HG02943 (cell line): ENCODE results near the gene KCTD1.

Experiments used
- ATAC-seq: cut with Tn5 transposase; IDR thresholded peaks from one replicate; pipeline ENCODE4 v1.9.1; 2021; ENCODE audit warnings: mild to moderate bottlenecking, low read depth, moderate library complexity; ENCODE audit not compliant: unreplicated experiment

The KCTD1 gene

DNA sequence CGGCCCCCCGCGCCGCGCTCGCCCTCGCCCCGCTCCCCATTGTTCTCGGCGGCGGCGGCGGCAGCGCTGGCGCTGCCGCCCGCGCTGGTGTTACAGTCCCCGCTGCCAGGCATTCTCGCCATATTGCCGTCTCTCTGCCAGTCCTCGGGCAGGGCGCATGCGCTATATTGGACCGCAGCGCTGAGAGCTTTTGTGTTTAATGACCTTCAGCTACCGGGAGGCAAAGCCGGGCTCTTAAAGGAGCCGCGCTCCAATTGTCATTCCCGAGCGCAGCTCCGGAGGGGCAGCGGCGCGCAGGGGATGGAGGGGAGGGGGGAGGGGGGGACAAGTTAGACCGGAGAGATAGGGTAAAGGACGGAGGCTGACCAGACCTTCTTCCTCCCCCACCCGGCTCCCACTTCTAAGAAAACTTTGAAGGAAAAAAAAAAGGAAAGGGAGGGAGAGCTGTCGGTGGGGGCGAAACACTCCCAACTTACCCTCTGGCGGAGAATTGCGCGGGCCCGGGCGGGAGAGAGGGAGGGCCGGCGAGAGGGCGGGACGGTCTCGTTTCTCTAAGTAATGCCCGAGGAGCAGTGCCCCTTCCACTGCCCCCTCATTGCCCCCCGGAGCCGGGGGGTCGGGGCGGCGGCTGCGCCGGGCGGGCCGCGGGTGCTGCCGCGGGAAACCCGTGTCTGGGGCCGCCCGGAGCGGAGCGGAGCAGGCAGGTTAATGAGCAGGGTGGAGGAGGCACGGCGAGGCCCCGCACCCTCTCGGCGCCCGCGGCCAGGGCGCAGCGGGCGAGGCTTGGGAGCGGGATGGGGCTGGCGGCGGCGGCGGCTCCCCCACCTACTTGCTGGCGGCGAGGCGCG, at the start of gene KCTD1:
KCTD1 (minus strand) TSS at position 139 of the 848 bp plus-strand sequence; CDS start at position 122, 17 bp downstream.
- peak; percentile 48 for ATAC-seq

DNA sequence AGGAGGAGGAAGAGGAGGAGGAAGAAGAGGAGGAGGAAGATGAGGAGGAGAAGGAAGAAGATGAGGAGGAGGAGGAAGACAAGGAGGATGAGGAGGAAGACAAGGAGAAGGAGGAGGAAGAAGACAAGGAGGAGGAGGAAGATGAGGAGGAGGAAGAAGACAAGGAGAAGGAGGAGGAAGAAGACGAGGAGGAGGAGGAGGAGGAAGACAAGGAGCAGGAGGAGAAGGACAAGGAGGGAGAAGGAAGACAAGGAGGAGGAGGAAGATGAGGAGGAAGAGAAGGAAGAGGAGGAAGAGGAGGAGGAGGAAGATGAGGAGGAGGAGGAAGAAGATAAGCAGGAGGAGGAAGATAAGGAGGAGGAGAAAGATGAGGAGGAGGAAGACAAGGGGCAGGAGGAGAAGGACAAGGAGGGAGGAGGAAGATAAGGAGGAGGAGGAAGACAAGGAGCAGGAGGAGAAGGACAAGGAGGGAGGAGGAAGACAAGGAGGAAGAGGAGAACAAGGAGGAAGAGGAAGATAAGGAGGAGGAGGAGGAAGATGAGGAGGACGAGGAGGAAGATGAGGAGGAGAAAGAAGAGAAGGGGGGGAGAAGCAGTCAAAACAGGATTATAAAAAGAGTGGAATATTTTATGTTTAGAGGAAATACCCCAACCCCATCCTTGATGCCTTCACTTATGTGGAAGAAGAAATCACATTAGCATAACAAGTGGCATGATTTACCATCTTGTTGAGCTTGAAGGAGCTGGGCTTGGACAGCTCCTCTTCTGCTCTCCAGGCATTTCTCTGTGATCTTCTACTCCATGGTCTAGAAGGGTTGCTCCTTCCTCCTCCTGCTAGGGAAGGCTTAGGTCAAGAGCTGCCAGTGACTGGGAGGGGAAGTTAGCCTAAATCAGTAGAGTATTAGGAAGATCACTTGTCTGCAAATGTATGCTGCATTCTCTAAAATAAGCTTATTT, 45.3 kb upstream of the KCTD1 start:
- ATAC-seq, result no peak

DNA sequence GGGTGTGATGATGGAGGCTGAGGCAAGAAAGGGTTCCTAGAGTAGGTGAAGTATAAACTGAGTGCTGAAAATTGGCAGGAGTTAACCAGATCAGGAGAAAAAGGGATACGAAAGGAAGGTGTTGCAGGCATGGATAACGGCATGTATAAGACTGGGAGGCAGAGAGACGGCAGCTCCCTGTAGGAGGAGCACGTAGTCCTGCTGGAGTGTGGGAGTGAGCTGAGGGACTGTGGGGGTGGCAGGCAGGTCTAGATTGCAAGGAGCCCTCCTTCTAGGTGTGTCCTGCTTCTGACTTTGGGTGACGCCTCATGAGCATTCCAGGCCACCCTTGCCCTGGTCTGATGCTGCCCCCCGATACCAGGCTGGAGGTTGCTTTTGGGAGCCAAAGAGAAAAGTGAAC, 36.4 kb upstream of the KCTD1 start:
- ATAC-seq, result no peak

- ATAC-seq, result no peak
These were observed 31.7 kb upstream of the KCTD1 start for GRCh38 chr18:26579941-26580618.

- no peak for ATAC-seq
These were observed 27.5 kb upstream of the KCTD1 start for GRCh38 chr18:26575865-26576217.

GRCh38 chr18:26574958-26575864, 26.9 kb upstream of the KCTD1 start:
- ATAC-seq, result no peak

DNA sequence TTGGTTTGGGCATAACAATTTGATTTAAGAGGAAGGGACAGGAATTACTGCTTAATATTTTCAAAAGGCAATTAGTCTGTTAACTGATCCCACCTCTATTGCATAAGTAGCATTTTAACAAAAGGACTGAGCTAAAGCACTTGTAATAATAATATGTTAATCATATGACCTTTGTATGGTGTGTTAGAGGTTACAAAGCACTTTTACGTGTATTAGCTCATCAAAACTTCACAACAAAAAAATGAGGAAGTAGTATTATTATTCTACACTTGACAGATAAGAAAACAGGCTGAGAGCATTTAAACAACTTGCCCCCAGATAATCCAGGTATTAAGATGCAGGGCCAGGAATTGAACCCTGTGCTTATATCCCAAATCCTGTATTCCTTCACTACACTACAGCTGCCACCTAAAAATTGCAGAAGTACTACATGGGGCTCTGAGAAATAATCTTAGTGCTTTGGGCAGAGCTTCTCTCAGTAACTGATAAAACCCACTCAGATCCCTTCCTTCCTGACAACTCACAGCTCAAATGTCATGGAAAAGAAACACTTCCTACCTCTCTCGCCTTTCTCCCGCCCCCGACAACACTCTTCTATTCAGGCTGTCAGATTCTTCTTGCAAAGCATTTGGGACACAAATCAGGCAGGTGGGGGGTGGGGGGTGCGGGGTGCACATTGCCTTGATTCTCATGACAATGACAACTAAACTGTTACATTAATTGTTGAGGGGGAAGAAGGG, 20.7 kb upstream of the KCTD1 start:
- no peak for ATAC-seq

GRCh38 chr18:26568513-26568912, 20.2 kb upstream of the KCTD1 start:
- no peak for ATAC-seq

DNA sequence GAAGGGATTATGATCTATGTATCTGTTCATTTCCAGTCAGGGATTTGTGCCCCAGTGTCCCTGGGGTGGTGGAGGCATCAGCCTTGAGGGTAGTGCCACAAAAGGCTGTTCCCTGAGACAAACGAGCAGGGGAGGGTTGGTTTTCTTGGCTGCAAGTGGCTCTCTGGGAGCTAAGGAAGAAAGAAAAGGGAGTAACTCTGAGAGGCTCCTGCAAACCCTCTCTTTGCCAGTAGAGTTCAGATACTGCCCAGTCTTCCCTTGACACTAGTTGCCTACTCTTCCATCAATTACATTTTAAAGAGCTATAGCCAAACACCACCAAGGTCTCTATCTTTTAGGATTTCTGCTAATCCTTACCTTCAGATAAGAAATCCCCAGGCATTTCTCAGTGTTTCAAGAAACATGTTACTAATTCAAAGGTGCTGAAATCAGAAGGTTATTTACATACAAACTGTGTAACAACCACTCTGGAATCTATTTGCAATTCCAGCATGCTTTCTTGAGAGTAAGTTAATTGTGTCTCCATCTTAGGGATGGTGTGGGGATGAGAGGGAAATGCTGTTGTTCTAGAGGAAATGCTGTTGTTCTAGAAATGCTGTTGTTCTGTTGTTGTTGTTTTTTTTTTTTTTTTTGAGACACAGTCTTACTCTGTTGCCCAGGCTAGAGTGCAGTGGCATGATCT, 18.7 kb upstream of the KCTD1 start:
- ATAC-seq, result no peak

DNA sequence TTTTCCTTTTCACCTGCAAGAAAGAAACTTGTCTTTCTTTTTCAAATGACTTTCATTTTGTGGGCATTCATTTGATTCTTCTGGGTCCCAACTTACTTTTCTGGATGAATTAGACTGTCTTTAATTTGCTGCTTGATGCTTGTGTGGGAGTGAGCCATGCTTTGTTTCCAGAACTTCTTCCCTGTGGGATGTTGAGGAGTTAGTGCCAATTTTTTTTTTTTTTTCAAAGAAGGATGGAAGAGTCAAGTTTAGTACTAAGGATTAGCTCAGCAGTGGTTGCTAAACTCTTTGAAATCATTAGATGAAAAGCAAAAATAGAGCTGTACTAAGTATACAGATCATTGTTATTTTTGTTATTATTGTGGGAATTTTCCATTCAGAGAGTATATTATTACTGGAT, 17.2 kb upstream of the KCTD1 start:
- no peak for ATAC-seq

DNA sequence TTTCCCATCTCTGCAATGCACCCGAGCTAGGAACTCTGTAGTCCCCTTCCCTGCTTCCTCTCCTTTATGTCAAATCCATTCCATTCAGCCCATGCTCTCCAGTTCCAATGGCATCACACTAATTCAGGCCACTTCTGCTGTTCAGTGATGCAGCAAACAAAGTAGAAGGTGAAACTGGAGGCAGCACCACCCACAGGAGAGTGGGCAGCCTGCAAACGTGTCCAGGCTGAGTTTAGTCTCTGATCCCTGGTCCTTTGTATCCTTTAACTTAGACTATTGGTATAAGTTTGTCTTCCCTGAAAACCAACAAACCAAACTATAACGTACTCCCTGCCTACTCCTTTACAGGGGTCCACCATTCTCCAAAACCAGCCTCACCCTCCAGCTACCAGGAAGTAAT, 14.7 kb upstream of the KCTD1 start:
- no peak for ATAC-seq

- ATAC-seq, result no peak
These were observed 14.2 kb upstream of the KCTD1 start for GRCh38 chr18:26562568-26562967.

GRCh38 chr18:26561769-26562168, 13.4 kb upstream of the KCTD1 start:
- no peak for ATAC-seq

- no peak for ATAC-seq
These were observed 8.2 kb upstream of the KCTD1 start for GRCh38 chr18:26556573-26556972.

- no peak for ATAC-seq
These were observed 7.6 kb upstream of the KCTD1 start for GRCh38 chr18:26555804-26556553.

DNA sequence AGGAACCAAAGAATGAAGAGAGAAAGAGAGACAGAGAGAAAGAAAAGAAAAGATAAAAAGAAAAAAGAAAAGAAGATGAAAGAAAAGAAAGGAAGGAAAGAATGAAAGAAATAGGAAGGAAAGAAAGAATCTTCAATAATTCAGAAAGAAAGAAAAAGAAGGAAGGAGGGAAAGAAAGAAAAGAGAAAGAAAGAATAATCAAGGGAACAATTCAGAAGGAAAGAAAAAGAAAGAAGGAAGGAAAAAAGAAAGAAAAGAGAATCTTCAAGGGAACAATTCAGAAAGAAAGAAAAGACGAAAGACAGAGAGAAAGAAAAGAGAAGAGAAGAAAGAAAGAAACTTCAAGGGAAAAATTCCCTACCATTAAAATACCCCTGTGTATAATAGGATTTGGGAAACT, 5.6 kb upstream of the KCTD1 start:
- no peak for ATAC-seq

GRCh38 chr18:26551695-26552081, 3.3 kb upstream of the KCTD1 start:
- no peak for ATAC-seq
